Measurements from ENCODE around the gene AATF. TPM values are rescaled to one million over a fixed set of nuclear protein-coding genes. Genes with fewer than 3 reads are reported as not detected.

Gene AATF
- total and polyA plus RNA-seq, 4 donors = 28.2 to 41.4 (median 38.7) TPM

GRCh38 chr17:36978810-36979564, 30.2 kb downstream of the AATF start:
- H3K9me3 ChIP-seq (ENCODE audit: control insufficient read depth in 4 of 4, insufficient read depth in 3 of 4, low read length in 3 of 4) = no peaks in the 10 kb centered on the region
- ATAC-seq (ENCODE audit: insufficient read depth, low FRiP score) (no peak), DNase-seq (no peak)
- TF ChIP-seq CTCF (IDR thresholded peaks at IDR 0.05; ENCODE audit: control extremely low read depth, extremely low read depth) = no peak
- H3K9ac ChIP-seq (ENCODE audit: insufficient read depth in 1 of 2, low read length in 2 of 2) = no peak overlapping the region
- no peaks in the 10 kb centered on the region for H3K27me3 ChIP-seq (ENCODE audit: control insufficient read depth in 3 of 3, insufficient read depth in 3 of 3, low read length in 2 of 3)
- no peak overlapping the region for H3K4me3 ChIP-seq
- peaks cover 0 to 36% (median 14%) of the 10 kb centered on the region in 5 donors for H3K4me1 ChIP-seq (ENCODE audit: control insufficient read depth in 5 of 5, insufficient read depth in 5 of 5, low read length in 5 of 5)
- H3K36me3 ChIP-seq (ENCODE audit: control insufficient read depth in 4 of 4, insufficient read depth in 4 of 4, low read length in 4 of 4) = no peaks in the 10 kb centered on the region
- 85 to 88% methylated on average over 11 of the region's 11 CpGs for WGBS, 2 donors
- H3K27ac ChIP-seq (ENCODE audit: low read depth in 1 of 2, low read length in 1 of 2) = no peak overlapping the region

- Histone ChIP-seq H3K27me3 (ENCODE audit: control insufficient read depth in 3 of 3, insufficient read depth in 3 of 3, low read length in 2 of 3) (no peaks in the 10 kb centered on the region), H3K9ac (ENCODE audit: insufficient read depth in 1 of 2, low read length in 2 of 2) (no peak overlapping the region), H3K4me3 (no peak overlapping the region), H3K9me3 (ENCODE audit: control insufficient read depth in 4 of 4, insufficient read depth in 3 of 4, low read length in 3 of 4) (no peaks in the 10 kb centered on the region), H3K36me3 (ENCODE audit: control insufficient read depth in 4 of 4, insufficient read depth in 4 of 4, low read length in 4 of 4) (peaks cover 0 to 3% (median 0%) of the 10 kb centered on the region in 4 donors), H3K4me1 (ENCODE audit: control insufficient read depth in 5 of 5, insufficient read depth in 5 of 5, low read length in 5 of 5) (peaks cover 0 to 36% (median 14%) of the 10 kb centered on the region in 5 donors), H3K27ac (ENCODE audit: low read depth in 1 of 2, low read length in 1 of 2) (no peak overlapping the region)
- TF ChIP-seq CTCF (IDR thresholded peaks at IDR 0.05; ENCODE audit: control extremely low read depth, extremely low read depth) = no peak
- peak in 2 of 3 donors; percentile 31 to 59 for DNase-seq
- 77 to 85% methylated on average over 4 of the region's 4 CpGs for WGBS, 2 donors
- ATAC-seq (ENCODE audit: insufficient read depth, low FRiP score) = no peak
Observed at GRCh38 chr17:36979565-36979941, 30.8 kb downstream of the AATF start.

- no peak overlapping the region for H3K27ac ChIP-seq (ENCODE audit: low read depth in 1 of 2, low read length in 1 of 2)
- no peak overlapping the region for H3K9ac ChIP-seq (ENCODE audit: insufficient read depth in 1 of 2, low read length in 2 of 2)
- no peak for ATAC-seq (ENCODE audit: insufficient read depth, low FRiP score)
- TF ChIP-seq CTCF (IDR thresholded peaks at IDR 0.05; ENCODE audit: control extremely low read depth, extremely low read depth) = no peak
- WGBS, 2 donors = 42 to 52% methylated on average over 2 of the region's 2 CpGs
- no peak overlapping the region for H3K4me3 ChIP-seq
- peaks cover 0 to 3% (median 1%) of the 10 kb centered on the region in 4 donors for H3K36me3 ChIP-seq (ENCODE audit: control insufficient read depth in 4 of 4, insufficient read depth in 4 of 4, low read length in 4 of 4)
- peaks cover 0 to 36% (median 14%) of the 10 kb centered on the region in 5 donors for H3K4me1 ChIP-seq (ENCODE audit: control insufficient read depth in 5 of 5, insufficient read depth in 5 of 5, low read length in 5 of 5)
- H3K9me3 ChIP-seq (ENCODE audit: control insufficient read depth in 4 of 4, insufficient read depth in 3 of 4, low read length in 3 of 4) = no peaks in the 10 kb centered on the region
- peak in 2 of 3 donors; percentile 71 to 78 for DNase-seq
- H3K27me3 ChIP-seq (ENCODE audit: control insufficient read depth in 3 of 3, insufficient read depth in 3 of 3, low read length in 2 of 3) = no peaks in the 10 kb centered on the region
Observed at GRCh38 chr17:36980280-36980761, 31.6 kb downstream of the AATF start.

All from lung (tissue), 12 donors.